ENCODE results near the gene FOXC2.

FOXC2 gene

DNA sequence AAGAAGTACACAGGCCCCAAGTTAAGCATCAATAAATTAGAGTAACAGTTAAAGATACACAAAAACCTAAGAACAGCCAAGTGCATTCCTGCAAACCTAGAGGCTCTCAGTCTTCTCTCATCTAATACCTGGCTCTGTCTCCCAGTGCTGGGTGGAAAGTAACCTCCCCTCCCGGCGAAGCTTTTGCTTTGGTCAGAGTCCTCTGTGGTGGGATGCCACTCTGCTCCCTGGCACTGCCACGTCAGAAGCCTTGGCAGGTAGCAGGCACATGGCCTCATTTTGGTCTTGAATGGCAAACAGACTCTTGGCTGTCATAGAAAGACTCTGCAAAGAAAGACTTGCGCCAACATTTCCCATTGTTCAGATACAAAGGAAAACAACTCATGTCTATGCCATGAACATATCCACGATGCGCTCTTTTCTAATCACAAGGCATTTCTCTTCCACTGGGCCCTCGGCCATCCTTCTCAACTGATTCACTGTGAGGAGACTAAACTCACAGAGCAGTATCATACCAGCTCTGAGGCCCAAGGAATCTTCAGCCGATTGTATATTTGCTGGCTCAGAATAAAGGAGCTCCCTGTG, 32.8 kb upstream of the FOXC2 start:
- Histone ChIP-seq H3K9ac (ENCODE audit: low read length) (no peak overlapping the region), H4K20me1 (ENCODE audit: insufficient read depth, low read length) (no peaks in the 10 kb centered on the region), H3K27ac (ENCODE audit: low read length) (no peak overlapping the region), H3K36me3 (replicated peaks; ENCODE audit: low read depth, low read length) (peaks cover 5% of the 10 kb centered on the region), H3K4me2 (ENCODE audit: low read length) (no peak overlapping the region), H3K4me1 (ENCODE audit: low read length) (no peaks in the 10 kb centered on the region), H3K27me3 (ENCODE audit: low read depth, low read length) (no peaks in the 10 kb centered on the region), H2AFZ (ENCODE audit: low read depth, low read length) (no peak overlapping the region), H3K4me3 (ENCODE audit: low read length) (no peak overlapping the region), H3K79me2 (ENCODE audit: low read length) (no peaks in the 10 kb centered on the region), H3K9me3 (ENCODE audit: insufficient read depth, low read length) (no peaks in the 10 kb centered on the region)
- no peak for TF ChIP-seq EZH2phosphoT487 (IDR thresholded peaks at IDR 0.05; ENCODE audit: low read depth)
- TF ChIP-seq, protein P1, sequence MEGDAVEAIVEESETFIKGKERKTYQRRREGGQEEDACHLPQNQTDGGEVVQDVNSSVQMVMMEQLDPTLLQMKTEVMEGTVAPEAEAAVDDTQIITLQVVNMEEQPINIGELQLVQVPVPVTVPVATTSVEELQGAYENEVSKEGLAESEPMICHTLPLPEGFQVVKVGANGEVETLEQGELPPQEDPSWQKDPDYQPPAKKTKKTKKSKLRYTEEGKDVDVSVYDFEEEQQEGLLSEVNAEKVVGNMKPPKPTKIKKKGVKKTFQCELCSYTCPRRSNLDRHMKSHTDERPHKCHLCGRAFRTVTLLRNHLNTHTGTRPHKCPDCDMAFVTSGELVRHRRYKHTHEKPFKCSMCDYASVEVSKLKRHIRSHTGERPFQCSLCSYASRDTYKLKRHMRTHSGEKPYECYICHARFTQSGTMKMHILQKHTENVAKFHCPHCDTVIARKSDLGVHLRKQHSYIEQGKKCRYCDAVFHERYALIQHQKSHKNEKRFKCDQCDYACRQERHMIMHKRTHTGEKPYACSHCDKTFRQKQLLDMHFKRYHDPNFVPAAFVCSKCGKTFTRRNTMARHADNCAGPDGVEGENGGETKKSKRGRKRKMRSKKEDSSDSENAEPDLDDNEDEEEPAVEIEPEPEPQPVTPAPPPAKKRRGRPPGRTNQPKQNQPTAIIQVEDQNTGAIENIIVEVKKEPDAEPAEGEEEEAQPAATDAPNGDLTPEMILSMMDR (IDR thresholded peaks at IDR 0.05; ENCODE audit: low read depth, low read length): no peak

DNA sequence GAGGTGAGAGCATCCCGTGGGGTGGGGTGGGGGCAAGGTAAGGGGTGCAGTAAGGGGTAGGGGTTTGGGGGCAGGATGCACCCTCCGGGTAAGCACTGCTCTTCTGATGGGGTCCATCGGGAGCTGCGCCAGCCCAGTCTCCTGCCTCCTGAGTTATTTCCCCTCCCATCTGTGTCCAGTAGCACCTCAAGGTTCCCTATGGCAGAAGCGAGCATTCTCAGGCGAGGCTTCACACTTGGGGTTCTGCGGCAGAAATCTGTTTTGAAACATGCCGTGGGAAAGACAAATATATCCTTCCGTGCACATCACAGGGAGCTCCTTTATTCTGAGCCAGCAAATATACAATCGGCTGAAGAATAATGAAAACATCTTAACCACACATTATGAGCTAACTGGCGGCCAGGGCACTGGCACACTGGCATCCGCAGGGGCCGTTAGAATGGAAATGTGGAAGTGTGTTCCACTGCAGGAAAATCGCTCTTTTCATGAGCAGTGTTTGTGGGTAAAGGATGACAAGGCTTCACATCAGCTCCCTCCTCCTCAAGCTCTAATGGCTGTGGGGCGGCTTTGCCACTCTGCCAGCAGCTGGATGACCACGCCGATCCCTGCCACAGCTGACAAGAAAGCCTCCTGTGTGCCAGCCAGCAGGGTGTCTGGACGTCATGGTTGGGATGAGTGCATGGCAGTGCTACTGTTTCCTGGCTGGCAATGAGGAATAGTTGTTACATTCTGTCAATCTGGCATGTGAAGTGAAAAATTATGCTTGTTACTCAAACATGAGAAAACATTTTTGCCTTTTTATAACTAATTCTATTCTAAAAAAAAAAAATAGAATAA, 31.6 kb upstream of the FOXC2 start:
- H3K36me3 ChIP-seq (replicated peaks; ENCODE audit: low read depth, low read length): peaks cover 11% of the 10 kb centered on the region
- H3K79me2 ChIP-seq (ENCODE audit: low read length): no peaks in the 10 kb centered on the region
- no peaks in the 10 kb centered on the region for H3K4me1 ChIP-seq (ENCODE audit: low read length)
- H3K4me3 ChIP-seq (ENCODE audit: low read length): no peak overlapping the region
- H3K9ac ChIP-seq (ENCODE audit: low read length): no peak overlapping the region
- H4K20me1 ChIP-seq (ENCODE audit: insufficient read depth, low read length): no peaks in the 10 kb centered on the region
- no peak overlapping the region for H3K27ac ChIP-seq (ENCODE audit: low read length)
- H3K27me3 ChIP-seq (ENCODE audit: low read depth, low read length): no peaks in the 10 kb centered on the region
- no peak overlapping the region for H2AFZ ChIP-seq (ENCODE audit: low read depth, low read length)
- TF ChIP-seq, protein P1 (IDR thresholded peaks at IDR 0.05; ENCODE audit: low read depth, low read length): no peak
- no peak for TF ChIP-seq EZH2phosphoT487 (IDR thresholded peaks at IDR 0.05; ENCODE audit: low read depth)
- H3K9me3 ChIP-seq (ENCODE audit: insufficient read depth, low read length): no peaks in the 10 kb centered on the region
- no peak overlapping the region for H3K4me2 ChIP-seq (ENCODE audit: low read length)

GRCh38 chr16:86536621-86537020, 30.0 kb upstream of the FOXC2 start:
- Histone ChIP-seq H3K79me2 (ENCODE audit: low read length) (no peaks in the 10 kb centered on the region), H3K9ac (ENCODE audit: low read length) (no peak overlapping the region), H3K4me1 (ENCODE audit: low read length) (no peaks in the 10 kb centered on the region), H4K20me1 (ENCODE audit: insufficient read depth, low read length) (no peaks in the 10 kb centered on the region), H3K27ac (ENCODE audit: low read length) (no peak overlapping the region), H3K4me3 (ENCODE audit: low read length) (no peak overlapping the region), H3K9me3 (ENCODE audit: insufficient read depth, low read length) (no peaks in the 10 kb centered on the region), H3K4me2 (ENCODE audit: low read length) (no peak overlapping the region), H3K27me3 (ENCODE audit: low read depth, low read length) (no peaks in the 10 kb centered on the region), H3K36me3 (replicated peaks; ENCODE audit: low read depth, low read length) (peaks cover 18% of the 10 kb centered on the region), H2AFZ (ENCODE audit: low read depth, low read length) (no peak overlapping the region)
- no peak for TF ChIP-seq EZH2phosphoT487 (IDR thresholded peaks at IDR 0.05; ENCODE audit: low read depth)
- TF ChIP-seq, protein P1 (IDR thresholded peaks at IDR 0.05; ENCODE audit: low read depth, low read length): no peak

DNA sequence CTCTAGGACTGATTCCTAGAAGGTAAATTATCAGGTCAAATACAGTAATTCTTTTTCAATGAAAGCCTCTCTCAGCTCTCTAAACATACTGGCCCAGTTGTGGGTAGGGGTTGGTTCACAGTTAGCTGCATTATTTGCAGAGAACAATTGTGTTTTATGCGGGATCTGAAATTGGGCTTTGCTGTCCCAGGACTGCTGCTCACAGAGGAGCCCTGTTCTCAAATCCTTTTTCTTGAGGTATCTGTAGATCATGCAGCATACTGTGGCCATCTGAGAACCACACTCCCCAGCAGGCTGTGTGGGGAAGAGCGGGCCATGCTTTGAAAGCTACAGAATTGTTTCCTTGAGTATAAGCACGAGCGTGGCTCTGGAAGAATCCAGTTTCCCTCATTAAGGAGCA, 29.1 kb upstream of the FOXC2 start:
- H3K4me2 ChIP-seq (ENCODE audit: low read length): no peak overlapping the region
- no peaks in the 10 kb centered on the region for H3K79me2 ChIP-seq (ENCODE audit: low read length)
- H3K36me3 ChIP-seq (replicated peaks; ENCODE audit: low read depth, low read length): peaks cover 23% of the 10 kb centered on the region
- no peak overlapping the region for H3K27ac ChIP-seq (ENCODE audit: low read length)
- no peaks in the 10 kb centered on the region for H4K20me1 ChIP-seq (ENCODE audit: insufficient read depth, low read length)
- H3K9ac ChIP-seq (ENCODE audit: low read length): no peak overlapping the region
- H3K27me3 ChIP-seq (ENCODE audit: low read depth, low read length): no peaks in the 10 kb centered on the region
- no peaks in the 10 kb centered on the region for H3K9me3 ChIP-seq (ENCODE audit: insufficient read depth, low read length)
- H3K4me1 ChIP-seq (ENCODE audit: low read length): no peaks in the 10 kb centered on the region
- H3K4me3 ChIP-seq (ENCODE audit: low read length): no peak overlapping the region
- H2AFZ ChIP-seq (ENCODE audit: low read depth, low read length): no peak overlapping the region
- TF ChIP-seq, protein P1 (IDR thresholded peaks at IDR 0.05; ENCODE audit: low read depth, low read length): no peak
- TF ChIP-seq EZH2phosphoT487 (IDR thresholded peaks at IDR 0.05; ENCODE audit: low read depth): no peak

Data from OCI-LY3 (cell line).